Bronchial epithelial cell (primary cell): ENCODE measurements around the gene STAMBP. TPM values are rescaled to one million over a fixed set of nuclear protein-coding genes. Genes with fewer than 3 reads are reported as not detected.
"Not testable (repeated sequence)": the region's sequence is repeated elsewhere in the genome, so short reads cannot be mapped to it uniquely, and the experiment has no call there.

Source experiments
- DNase-seq: peaks from one replicate; pipeline ENCODE4 v3.0.0-alpha.2; 2010; ENCODE audit warnings: low read depth
- FAIRE-seq: peaks from 2 replicates; lab custom pipeline; 2011; peaks lifted over from hg19 to GRCh38; lab: Jason Lieb, UNC
- H3K27me3 ChIP-seq: 2 replicates; pipeline ENCODE4 v1.5.1; 2011; ENCODE audit warnings: low read length; ENCODE audit not compliant: control insufficient read depth, insufficient read depth
- H3K36me3 ChIP-seq: 2 replicates; pipeline ENCODE4 v1.5.1; 2011; ENCODE audit warnings: low read length; ENCODE audit not compliant: control insufficient read depth, insufficient read depth
- H3K4me3 ChIP-seq: 2 replicates; pipeline ENCODE4 v1.5.1; 2011; ENCODE audit warnings: mild to moderate bottlenecking, low read depth, low read length, control low read depth
- total RNA-seq: library from RNA; depleted of rRNA; stranded (reverse); fragments of >200 nt; gene quantifications from 2 replicates; pipeline ENCODE4 v1.2.1, GENCODE V29; 2014
- TF ChIP-seq, protein P1 (sequence below): IDR thresholded peaks from 2 replicates; pipeline ENCODE4 v1.5.1; 2011; ENCODE audit warnings: mild to moderate bottlenecking, moderate library complexity, low read length, control low read depth, inconsistent platforms; ENCODE audit not compliant: insufficient read depth, severe bottlenecking

STAMBP gene
- total RNA-seq: 24.0 and 36.4 TPM in 2 replicates

DNA sequence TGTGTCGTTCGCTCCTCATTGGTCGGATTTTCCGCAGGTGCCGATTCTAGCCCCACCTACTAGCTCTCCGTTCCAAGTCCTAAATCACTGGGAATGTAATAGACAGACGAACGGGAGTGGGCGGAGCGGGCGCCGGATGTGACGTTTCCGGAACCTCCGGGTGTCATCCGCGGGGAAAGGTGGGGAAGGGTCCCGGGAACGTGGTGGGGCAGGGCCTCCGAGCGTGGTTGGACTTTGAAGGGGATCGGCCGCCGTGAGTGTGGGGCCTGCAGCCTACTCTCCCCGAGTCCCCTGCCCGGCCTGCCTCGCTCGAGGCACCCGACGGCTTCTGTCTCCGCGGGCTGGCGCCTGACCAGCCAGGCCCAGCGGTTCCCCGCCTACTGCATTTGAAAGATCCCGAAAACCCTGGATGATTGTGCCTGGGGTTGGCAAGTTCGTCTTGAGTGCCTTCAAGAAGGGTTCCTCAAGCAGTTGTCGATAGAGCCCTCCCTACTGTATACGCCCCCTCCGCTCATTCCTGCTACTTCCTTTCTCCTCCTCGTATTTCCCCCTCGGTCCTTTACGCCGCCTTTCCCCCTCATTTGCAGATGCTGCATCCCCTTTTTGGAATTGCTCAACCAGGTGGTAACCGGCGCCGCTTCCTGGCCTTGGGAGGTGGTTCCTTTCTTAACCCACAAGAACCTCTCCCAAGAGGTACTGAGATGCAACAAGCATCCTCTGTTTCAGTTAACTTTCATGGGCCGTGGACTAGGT lies at the start of gene STAMBP:
TSS of gene STAMBP (plus strand) at position 144 of the 753 bp plus-strand sequence. CDS start 1,896 bp downstream, outside the sequence.
- TF ChIP-seq, protein P1, sequence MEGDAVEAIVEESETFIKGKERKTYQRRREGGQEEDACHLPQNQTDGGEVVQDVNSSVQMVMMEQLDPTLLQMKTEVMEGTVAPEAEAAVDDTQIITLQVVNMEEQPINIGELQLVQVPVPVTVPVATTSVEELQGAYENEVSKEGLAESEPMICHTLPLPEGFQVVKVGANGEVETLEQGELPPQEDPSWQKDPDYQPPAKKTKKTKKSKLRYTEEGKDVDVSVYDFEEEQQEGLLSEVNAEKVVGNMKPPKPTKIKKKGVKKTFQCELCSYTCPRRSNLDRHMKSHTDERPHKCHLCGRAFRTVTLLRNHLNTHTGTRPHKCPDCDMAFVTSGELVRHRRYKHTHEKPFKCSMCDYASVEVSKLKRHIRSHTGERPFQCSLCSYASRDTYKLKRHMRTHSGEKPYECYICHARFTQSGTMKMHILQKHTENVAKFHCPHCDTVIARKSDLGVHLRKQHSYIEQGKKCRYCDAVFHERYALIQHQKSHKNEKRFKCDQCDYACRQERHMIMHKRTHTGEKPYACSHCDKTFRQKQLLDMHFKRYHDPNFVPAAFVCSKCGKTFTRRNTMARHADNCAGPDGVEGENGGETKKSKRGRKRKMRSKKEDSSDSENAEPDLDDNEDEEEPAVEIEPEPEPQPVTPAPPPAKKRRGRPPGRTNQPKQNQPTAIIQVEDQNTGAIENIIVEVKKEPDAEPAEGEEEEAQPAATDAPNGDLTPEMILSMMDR: no peak
- no peak for FAIRE-seq
- Histone ChIP-seq H3K27me3 (no peaks in the 10 kb centered on the region), H3K36me3 (peaks cover 1% of the 10 kb centered on the region), H3K4me3 (peak within 1 kb of the TSS; percentile 82)
- DNase-seq: peak; percentile 95

DNA sequence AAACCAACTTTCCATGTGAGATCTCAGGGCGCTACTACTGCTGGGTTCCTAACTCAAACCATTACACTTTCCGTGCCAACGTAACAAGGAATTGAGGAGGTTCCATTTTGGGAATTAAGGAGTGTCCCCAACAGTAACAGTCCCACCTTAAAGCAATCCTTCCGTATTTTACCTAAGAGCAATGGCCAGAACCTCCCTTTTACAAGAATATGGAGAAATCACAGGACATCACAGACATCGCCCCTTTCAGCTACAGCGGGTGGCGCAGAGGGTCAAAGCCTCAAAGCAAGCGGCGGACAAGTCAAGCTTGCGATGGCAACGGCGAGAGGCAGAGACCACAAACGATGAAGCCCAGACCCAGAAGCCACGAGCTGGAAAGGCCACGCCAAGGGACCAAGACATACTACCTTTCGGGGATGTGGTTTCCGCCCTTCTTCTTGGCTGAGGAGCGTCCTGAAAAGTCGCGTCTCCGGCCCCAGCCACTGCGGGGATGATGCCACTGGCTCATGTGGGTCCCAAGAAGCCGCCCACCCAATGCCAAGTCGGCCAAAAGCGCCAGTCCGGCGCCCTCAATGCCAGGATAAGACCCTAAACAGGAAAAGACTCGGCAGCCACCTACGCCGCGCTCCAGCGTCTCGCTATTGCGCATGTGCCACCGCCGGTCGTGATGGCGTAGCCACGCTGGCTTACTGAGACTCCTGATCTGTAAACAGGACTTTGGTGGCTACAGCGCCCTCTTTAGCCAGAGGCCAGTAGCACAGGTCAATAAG lies 49.1 kb upstream of the STAMBP start, which contains the start of gene DUSP11:
TSS of gene DUSP11 (minus strand) at position 637 of the 770 bp plus-strand sequence. CDS start at position 508, 129 bp downstream.
- H3K36me3 ChIP-seq: peaks cover 1% of the 10 kb centered on the region
- TF ChIP-seq, protein P1: peak; percentile 95
- H3K4me3 ChIP-seq: peak within 1 kb of the TSS; percentile 84
- DNase-seq (peak; percentile 94), FAIRE-seq (no peak)
- H3K27me3 ChIP-seq: no peaks in the 10 kb centered on the region

DNA sequence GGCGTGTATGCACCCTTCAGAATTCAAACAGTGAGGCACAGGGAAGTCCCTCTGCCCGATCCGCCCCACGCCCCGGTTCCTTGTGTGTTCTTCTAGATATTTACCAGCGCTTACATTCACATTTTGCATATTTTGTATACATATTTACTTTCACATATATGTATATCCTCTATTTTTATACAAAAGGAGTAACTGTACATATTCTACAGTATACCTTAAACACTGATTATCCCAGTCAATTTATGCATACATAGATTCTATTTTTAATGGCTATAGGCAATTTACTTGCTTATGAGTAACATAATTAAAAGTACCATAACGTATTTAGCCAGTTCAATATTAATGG lies 48.6 kb upstream of the STAMBP start:
- Histone ChIP-seq H3K27me3 (no peaks in the 10 kb centered on the region), H3K4me3 (peak overlapping the region; percentile 84), H3K36me3 (peaks cover 1% of the 10 kb centered on the region)
- TF ChIP-seq, protein P1: no peak
- DNase-seq (no peak), FAIRE-seq (no peak)

DNA sequence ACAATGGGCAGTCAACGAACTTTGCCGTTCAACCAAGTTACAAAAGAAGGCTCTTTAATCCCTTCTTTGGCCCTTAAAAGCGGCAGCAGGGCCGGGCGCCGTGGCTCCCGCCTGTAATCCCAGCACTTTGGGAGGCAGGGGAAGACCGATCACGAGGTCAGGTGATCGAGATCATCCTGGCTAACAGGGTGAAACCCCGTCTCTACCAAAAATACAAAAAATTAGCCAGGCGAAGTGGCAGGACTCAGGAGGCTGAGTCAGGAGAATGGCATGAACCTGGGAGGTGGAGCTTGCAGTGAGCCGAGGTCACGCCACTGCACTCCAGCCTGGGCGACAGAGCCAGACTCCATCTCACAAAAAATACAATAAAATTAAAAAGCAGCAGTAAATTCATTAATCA lies 45.4 kb upstream of the STAMBP start:
- H3K27me3 ChIP-seq, DNase-seq, H3K36me3 ChIP-seq, FAIRE-seq, H3K4me3 ChIP-seq: not testable (repeated sequence)

DNA sequence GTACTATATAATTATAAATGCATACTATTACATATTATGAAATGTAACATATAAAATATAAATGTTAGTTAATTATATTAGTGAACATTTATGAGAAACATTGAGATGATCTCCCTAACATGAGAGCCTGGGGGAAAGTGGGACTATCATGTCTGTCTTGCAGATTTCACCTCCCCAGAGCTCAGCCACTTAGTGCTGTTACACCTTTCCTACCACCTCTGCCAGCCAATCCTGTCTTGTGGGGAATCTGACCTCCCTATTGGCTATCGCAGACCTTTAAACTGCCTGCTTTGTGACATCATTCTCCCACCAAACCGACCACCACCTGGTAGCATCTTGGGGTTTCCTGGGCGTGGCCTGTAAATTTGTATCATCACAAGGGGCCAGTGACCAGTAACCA lies 44.9 kb upstream of the STAMBP start, which contains the start of gene C2orf78:
TSS of gene C2orf78 (plus strand) at position 301 of the 400 bp plus-strand sequence. CDS start 127 bp downstream, outside the sequence.
- DNase-seq, H3K27me3 ChIP-seq, H3K4me3 ChIP-seq, H3K36me3 ChIP-seq, FAIRE-seq: not testable (repeated sequence)

DNA sequence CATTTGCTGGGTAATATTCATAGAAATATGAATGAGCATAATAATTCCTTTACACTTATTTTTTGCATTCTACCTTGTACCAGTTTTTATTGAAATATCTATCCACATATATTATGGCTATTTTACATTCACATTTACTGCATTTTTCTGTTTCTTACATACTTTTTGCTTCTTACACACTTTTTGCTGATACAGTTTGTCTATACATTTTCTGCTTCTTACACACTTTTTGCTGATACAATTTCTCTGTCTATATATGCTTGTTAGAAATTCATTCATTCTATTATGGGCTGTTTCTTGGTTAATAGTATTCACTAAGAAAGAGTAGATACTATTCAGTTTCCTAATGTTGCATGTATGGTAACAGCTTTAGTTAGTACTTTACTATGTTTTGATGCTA lies 16.9 kb upstream of the STAMBP start:
- DNase-seq: no peak
- H3K36me3 ChIP-seq: no peaks in the 10 kb centered on the region
- H3K4me3 ChIP-seq: no peak overlapping the region
- TF ChIP-seq, protein P1: no peak
- no peaks in the 10 kb centered on the region for H3K27me3 ChIP-seq
- FAIRE-seq: no peak
